A549 treated with RU486 at 1 μM for 4 hours (cell line): Measurements from ENCODE around the gene KCTD2. TPM values are rescaled to one million over a fixed set of nuclear protein-coding genes. Genes with fewer than 3 reads are reported as not detected.

ENCODE experiments used
- total RNA-seq: library from RNA; stranded (reverse); fragments of 200-300 nt; extraction: Qiagen RNA extraction; gene quantifications from 5 replicates; pipeline ENCODE4 v1.2.3, GENCODE V29; 2022; ENCODE audit warnings: low read depth

Gene KCTD2
- 28.0 to 30.8 TPM (median 29.8 TPM) in 5 replicates for total RNA-seq

GRCh38 chr17:75046407-75047289, at the start of gene KCTD2, which contains the start of gene ATP5PD:
Gene KCTD2 (plus strand): TSS chr17:75047225. CDS start chr17:75047251, 26 bp downstream.
Gene ATP5PD (minus strand): TSS chr17:75046969. CDS start chr17:75042650, 4,319 bp downstream.

GRCh38 chr17:75012346-75013091, 34.5 kb upstream of the KCTD2 start, which contains the start of gene MRPL58:
Gene MRPL58 (plus strand): TSS chr17:75012670. CDS start chr17:75012687, 17 bp downstream.

GRCh38 chr17:75087558-75088453, 40.8 kb downstream of the KCTD2 start, which contains the start of gene SLC16A5:
Gene SLC16A5 (plus strand): TSS chr17:75087954. CDS start chr17:75093637, 5,683 bp downstream.

GRCh38 chr17:75109407-75110233, 62.6 kb downstream of the KCTD2 start, which contains the start of gene ARMC7:
Gene ARMC7 (plus strand): TSS chr17:75109969. CDS start chr17:75110289, 320 bp downstream.

Other genes with a start within 250 kb of the KCTD2 start
- 0.13 to 0.50 TPM (median 0.28 TPM) in 5 replicates for gene GRIN2C, start 187.3 kb upstream of the KCTD2 start, total RNA-seq
- 42.6 to 65.7 TPM (median 63.3 TPM) in 5 replicates for gene FDXR, start 174.2 kb upstream of the KCTD2 start, total RNA-seq
- gene FADS6, start 153.6 kb upstream of the KCTD2 start, total RNA-seq: 0.07 TPM in 1 of 5 replicates, not detected in the others
- gene USH1G, start 124.0 kb upstream of the KCTD2 start, total RNA-seq: 0.07 TPM in 3 of 5 replicates, not detected in the others
- gene OTOP2, start 123.0 kb upstream of the KCTD2 start, total RNA-seq: 0.07 to 0.11 TPM in 2 of 5 replicates, not detected in the others
- not detected in 5 replicates for gene OTOP3, start 111.3 kb upstream of the KCTD2 start, total RNA-seq
- 6.1 to 9.2 TPM (median 9.0 TPM) in 5 replicates for gene HID1, start 74.5 kb upstream of the KCTD2 start, total RNA-seq
- gene CDR2L, start 59.6 kb upstream of the KCTD2 start, total RNA-seq: 35.6 to 53.4 TPM (median 48.8 TPM) in 5 replicates
- gene MRPL58, start 34.6 kb upstream of the KCTD2 start, total RNA-seq: 76.3 to 88.4 TPM (median 82.0 TPM) in 5 replicates
- 461 to 594 TPM (median 516 TPM) in 5 replicates for gene ATP5PD, start 256 bp upstream of the KCTD2 start, total RNA-seq
- gene SLC16A5, start 40.7 kb downstream of the KCTD2 start, total RNA-seq: 22.1 to 37.5 TPM (median 30.9 TPM) in 5 replicates
- gene ARMC7, start 62.7 kb downstream of the KCTD2 start, total RNA-seq: 17.1 to 22.7 TPM (median 18.6 TPM) in 5 replicates
- 82.9 to 136 TPM (median 131 TPM) in 5 replicates for gene NT5C, start 84.5 kb downstream of the KCTD2 start, total RNA-seq
- 699 to 981 TPM (median 832 TPM) in 5 replicates for gene JPT1, start 107.3 kb downstream of the KCTD2 start, total RNA-seq
- 369 to 399 TPM (median 390 TPM) in 5 replicates for gene SUMO2, start 135.7 kb downstream of the KCTD2 start, total RNA-seq
- 84.5 to 125 TPM (median 100 TPM) in 5 replicates for gene NUP85, start 158.5 kb downstream of the KCTD2 start, total RNA-seq
- gene GGA3, start 214.4 kb downstream of the KCTD2 start, total RNA-seq: 22.7 to 29.3 TPM (median 27.7 TPM) in 5 replicates
- gene MRPS7, start 214.7 kb downstream of the KCTD2 start, total RNA-seq: 143 to 203 TPM (median 172 TPM) in 5 replicates
- gene MIF4GD, start 224.0 kb downstream of the KCTD2 start, total RNA-seq: 32.8 to 37.8 TPM (median 37.2 TPM) in 5 replicates
- 18.2 to 25.0 TPM (median 21.2 TPM) in 5 replicates for gene SLC25A19, start 242.2 kb downstream of the KCTD2 start, total RNA-seq